ENCODE data around the gene RACGAP1. TPM values are rescaled to one million over a fixed set of nuclear protein-coding genes. Genes with fewer than 3 reads are reported as not detected.

The RACGAP1 gene
- total and polyA plus RNA-seq, 2 experiments from 2014 or later, result 35.4 to 55.4 TPM

DNA sequence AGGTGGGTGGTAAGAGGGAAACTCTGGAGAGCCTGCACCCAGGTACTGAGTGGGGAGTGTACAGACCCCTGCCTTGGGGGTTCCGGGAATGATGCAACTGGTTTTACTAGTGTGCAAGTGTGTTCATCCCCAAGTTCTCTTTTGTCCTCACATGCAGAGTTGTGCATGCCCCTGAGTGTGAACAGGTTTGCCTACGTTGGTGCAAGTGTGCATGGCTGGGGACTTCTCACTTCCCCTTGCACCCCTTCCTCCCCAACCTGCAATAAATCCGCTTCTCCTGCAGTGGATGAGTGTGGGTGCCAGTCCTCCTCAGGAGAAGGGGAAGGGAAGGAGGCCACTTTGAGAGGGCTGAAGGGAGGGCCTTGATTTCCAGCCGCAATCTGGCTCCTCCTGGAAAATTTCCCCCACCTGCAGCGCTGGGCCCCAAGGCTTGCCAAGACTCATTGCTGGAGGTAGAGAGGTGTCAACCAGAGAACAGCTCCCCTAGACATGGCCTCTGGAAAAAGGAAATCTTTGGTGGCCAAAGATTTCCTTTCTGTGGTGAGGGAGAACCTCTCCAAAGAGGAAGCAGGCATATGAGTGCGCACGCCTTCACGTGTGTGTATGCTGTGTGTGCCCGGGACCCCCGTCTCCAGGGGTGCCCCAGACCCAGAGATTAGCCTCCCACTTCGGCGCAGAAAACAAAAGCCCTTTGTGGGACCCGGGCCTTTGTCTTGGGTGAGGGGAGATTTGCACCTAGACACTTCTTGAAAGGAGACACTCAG, 69.2 kb downstream of the RACGAP1 start:
- no peak overlapping the region for H3K9ac ChIP-seq
- no peak overlapping the region for H3K27ac ChIP-seq
- H3F3A ChIP-seq (ENCODE audit: insufficient read depth), result no peaks in the 10 kb centered on the region
- no peak overlapping the region for H3K4me2 ChIP-seq (ENCODE audit: unreplicated experiment)
- TF ChIP-seq EZH2phosphoT487 (IDR thresholded peaks at IDR 0.05; ENCODE audit: insufficient read depth, low read depth), result no peak
- TF ChIP-seq EZH2 (IDR thresholded peaks at IDR 0.05; ENCODE audit: insufficient read depth, poor library complexity, severe bottlenecking), result no peak
- WGBS, 2 experiments (ENCODE audit: low coverage in 1 of 2, low lambda C conversion rate in 2 of 2, missing lambda C conversion rate in 2 of 2), result 59 to 60% methylated on average over 13 of the region's 13 CpGs
- no peak overlapping the region for H2AFZ ChIP-seq
- H4K20me1 ChIP-seq (ENCODE audit: insufficient read depth), result no peaks in the 10 kb centered on the region
- H3K4me1 ChIP-seq (ENCODE audit: insufficient read depth), result no peaks in the 10 kb centered on the region
- H3K9me2 ChIP-seq (ENCODE audit: insufficient read depth), result no peaks in the 10 kb centered on the region
- H3K9me3 ChIP-seq (ENCODE audit: low read depth), result no peaks in the 10 kb centered on the region
- H3K4me3 ChIP-seq, result no peak overlapping the region
- in situ Hi-C loops (cut with MboI), result no loop called here
- no peak for DNase-seq
- no peaks in the 10 kb centered on the region for H3K36me3 ChIP-seq (ENCODE audit: low read depth)
- no peaks in the 10 kb centered on the region for H3K79me2 ChIP-seq (ENCODE audit: insufficient read depth)
- H3K27me3 ChIP-seq (replicated peaks; ENCODE audit: insufficient read depth), result peaks cover 47% of the 10 kb centered on the region

GRCh38 chr12:49954863-49955830, 70.1 kb downstream of the RACGAP1 start:
- no peak overlapping the region for H3K27ac ChIP-seq
- H2AFZ ChIP-seq, result peak overlapping the region; percentile 46; the same call in 1 of the 2 replicates
- in situ Hi-C loops (cut with MboI), result no loop called here
- H3K9me3 ChIP-seq (ENCODE audit: low read depth), result no peaks in the 10 kb centered on the region
- H3K9me2 ChIP-seq (ENCODE audit: insufficient read depth), result no peaks in the 10 kb centered on the region
- 0 out of 2 replicates have a peak, but pooled peaks have one; percentile 75 for TF ChIP-seq EZH2phosphoT487 (IDR thresholded peaks at IDR 0.05; ENCODE audit: insufficient read depth, low read depth)
- TF ChIP-seq EZH2 (IDR thresholded peaks at IDR 0.05; ENCODE audit: insufficient read depth, poor library complexity, severe bottlenecking), result peak; percentile 49
- DNase-seq, result peak; percentile 48
- H3K36me3 ChIP-seq (ENCODE audit: low read depth), result no peaks in the 10 kb centered on the region
- H3K4me1 ChIP-seq (ENCODE audit: insufficient read depth), result no peaks in the 10 kb centered on the region
- no peaks in the 10 kb centered on the region for H4K20me1 ChIP-seq (ENCODE audit: insufficient read depth)
- H3K9ac ChIP-seq, result no peak overlapping the region
- 0 out of 2 replicates have a peak overlapping the region, but pooled peaks have one; percentile 7 for H3K4me3 ChIP-seq
- peaks cover 38% of the 10 kb centered on the region for H3K27me3 ChIP-seq (replicated peaks; ENCODE audit: insufficient read depth)
- 10 to 13% methylated on average over 43 to 47 of the region's 53 CpGs for WGBS, 2 experiments (ENCODE audit: low coverage in 1 of 2, low lambda C conversion rate in 2 of 2, missing lambda C conversion rate in 2 of 2)
- H3K4me2 ChIP-seq (ENCODE audit: unreplicated experiment), result no peak overlapping the region
- no peaks in the 10 kb centered on the region for H3K79me2 ChIP-seq (ENCODE audit: insufficient read depth)
- H3F3A ChIP-seq (ENCODE audit: insufficient read depth), result no peaks in the 10 kb centered on the region

- in situ Hi-C loops (cut with MboI), result no loop called here
- H3K9ac ChIP-seq, result no peak overlapping the region
- no peak overlapping the region for H3K27ac ChIP-seq
- no peak overlapping the region for H3K4me3 ChIP-seq
- H3K36me3 ChIP-seq (ENCODE audit: low read depth), result no peaks in the 10 kb centered on the region
- H3K79me2 ChIP-seq (ENCODE audit: insufficient read depth), result no peaks in the 10 kb centered on the region
- no peaks in the 10 kb centered on the region for H3K4me1 ChIP-seq (ENCODE audit: insufficient read depth)
- DNase-seq, result no peak
- H3F3A ChIP-seq (ENCODE audit: insufficient read depth), result no peaks in the 10 kb centered on the region
- H3K4me2 ChIP-seq (ENCODE audit: unreplicated experiment), result no peak overlapping the region
- H3K9me2 ChIP-seq (ENCODE audit: insufficient read depth), result no peaks in the 10 kb centered on the region
- no peaks in the 10 kb centered on the region for H3K9me3 ChIP-seq (ENCODE audit: low read depth)
- no peak overlapping the region for H2AFZ ChIP-seq
- no peak for TF ChIP-seq EZH2phosphoT487 (IDR thresholded peaks at IDR 0.05; ENCODE audit: insufficient read depth, low read depth)
- TF ChIP-seq EZH2 (IDR thresholded peaks at IDR 0.05; ENCODE audit: insufficient read depth, poor library complexity, severe bottlenecking), result no peak
- H3K27me3 ChIP-seq (replicated peaks; ENCODE audit: insufficient read depth), result peaks cover 28% of the 10 kb centered on the region
- 63 to 66% methylated on average over 21 of the region's 21 CpGs for WGBS, 2 experiments (ENCODE audit: low coverage in 1 of 2, low lambda C conversion rate in 2 of 2, missing lambda C conversion rate in 2 of 2)
- H4K20me1 ChIP-seq (ENCODE audit: insufficient read depth), result no peaks in the 10 kb centered on the region
These were observed 71.1 kb downstream of the RACGAP1 start for GRCh38 chr12:49953961-49954846.

DNA sequence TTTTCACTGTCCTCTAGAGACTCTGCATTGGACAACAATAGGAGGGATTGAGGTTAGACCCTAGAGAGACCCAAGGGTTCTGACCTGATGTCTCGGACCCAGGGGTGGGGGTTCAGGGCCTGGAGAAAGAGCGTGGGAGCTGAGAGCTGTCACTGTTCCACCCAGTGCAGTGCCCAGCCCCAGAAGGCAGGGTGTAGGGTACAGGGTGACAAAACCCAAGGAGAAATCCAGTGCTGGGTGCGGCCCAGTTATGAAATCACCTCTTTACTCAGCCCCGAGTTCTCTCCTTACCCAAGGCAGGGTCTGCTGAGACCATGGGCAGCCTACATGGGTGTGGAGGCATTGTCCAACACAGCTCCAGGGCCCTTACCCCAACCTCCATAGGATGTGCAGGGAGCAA, 72.1 kb downstream of the RACGAP1 start:
- no peaks in the 10 kb centered on the region for H3K79me2 ChIP-seq (ENCODE audit: insufficient read depth)
- no peaks in the 10 kb centered on the region for H3F3A ChIP-seq (ENCODE audit: insufficient read depth)
- H3K4me3 ChIP-seq, result no peak overlapping the region
- no peak overlapping the region for H2AFZ ChIP-seq
- TF ChIP-seq EZH2phosphoT487 (IDR thresholded peaks at IDR 0.05; ENCODE audit: insufficient read depth, low read depth) (no peak), EZH2 (IDR thresholded peaks at IDR 0.05; ENCODE audit: insufficient read depth, poor library complexity, severe bottlenecking) (no peak)
- no peak overlapping the region for H3K9ac ChIP-seq
- no peaks in the 10 kb centered on the region for H3K9me3 ChIP-seq (ENCODE audit: low read depth)
- H3K4me2 ChIP-seq (ENCODE audit: unreplicated experiment), result no peak overlapping the region
- no peak overlapping the region for H3K27ac ChIP-seq
- no peaks in the 10 kb centered on the region for H3K36me3 ChIP-seq (ENCODE audit: low read depth)
- no peaks in the 10 kb centered on the region for H3K9me2 ChIP-seq (ENCODE audit: insufficient read depth)
- no peak for DNase-seq
- no peaks in the 10 kb centered on the region for H4K20me1 ChIP-seq (ENCODE audit: insufficient read depth)
- in situ Hi-C loops (cut with MboI), result no loop called here
- 47 to 69% methylated on average over 4 of the region's 4 CpGs for WGBS, 2 experiments (ENCODE audit: low coverage in 1 of 2, low lambda C conversion rate in 2 of 2, missing lambda C conversion rate in 2 of 2)
- no peaks in the 10 kb centered on the region for H3K4me1 ChIP-seq (ENCODE audit: insufficient read depth)
- H3K27me3 ChIP-seq (replicated peaks; ENCODE audit: insufficient read depth), result peaks cover 27% of the 10 kb centered on the region

Measured in GM23248 (cell line).